Prostate gland (tissue), 2 donors: ENCODE data around the gene CD52.

ENCODE experiments used
- CTCF ChIP-seq, 4 experiments: fragments of 200-600 bp in 2 of 4; fragments of 450-650 bp in 2 of 4; sonication (generic) in 2 of 4; IDR thresholded peaks; 1 replicate in 3 of 4; 2 replicates in 1 of 4; pipeline ENCODE4 v1.5.1; 2016 to 2019; ENCODE audit warnings: antibody characterized with exemption in 4 of 4, mild to moderate bottlenecking in 2 of 4, moderate library complexity in 2 of 4
- POLR2A ChIP-seq: fragments of 450-650 bp; IDR thresholded peaks from one replicate; pipeline ENCODE4 v1.6.1; 2016; ENCODE audit warnings: antibody characterized with exemption, mild to moderate bottlenecking

GRCh38 chr1:26349188-26349876, 31.6 kb downstream of the CD52 start:
- TF ChIP-seq POLR2A (no peak), CTCF (IDR thresholded peaks at IDR 0.05) (no peak)
